GM12875 (cell line): ENCODE measurements around the gene BAHD1.
A peak's percentile ranks its signal among the peaks of the same experiment; 100 is the strongest.

Experiments used
- H3K4me3 ChIP-seq: one replicate; pipeline ENCODE4 v1.5.1; 2011; ENCODE audit warnings: low read depth, low read length, control low read depth
- TF ChIP-seq, protein P1 (sequence below): IDR thresholded peaks from 2 replicates; pipeline ENCODE4 v1.5.1; 2011; ENCODE audit warnings: low read depth, mild to moderate bottlenecking, control low read depth, inconsistent platforms, low read length, moderate library complexity, borderline replicate concordance; ENCODE audit not compliant: insufficient read depth

Gene BAHD1

DNA sequence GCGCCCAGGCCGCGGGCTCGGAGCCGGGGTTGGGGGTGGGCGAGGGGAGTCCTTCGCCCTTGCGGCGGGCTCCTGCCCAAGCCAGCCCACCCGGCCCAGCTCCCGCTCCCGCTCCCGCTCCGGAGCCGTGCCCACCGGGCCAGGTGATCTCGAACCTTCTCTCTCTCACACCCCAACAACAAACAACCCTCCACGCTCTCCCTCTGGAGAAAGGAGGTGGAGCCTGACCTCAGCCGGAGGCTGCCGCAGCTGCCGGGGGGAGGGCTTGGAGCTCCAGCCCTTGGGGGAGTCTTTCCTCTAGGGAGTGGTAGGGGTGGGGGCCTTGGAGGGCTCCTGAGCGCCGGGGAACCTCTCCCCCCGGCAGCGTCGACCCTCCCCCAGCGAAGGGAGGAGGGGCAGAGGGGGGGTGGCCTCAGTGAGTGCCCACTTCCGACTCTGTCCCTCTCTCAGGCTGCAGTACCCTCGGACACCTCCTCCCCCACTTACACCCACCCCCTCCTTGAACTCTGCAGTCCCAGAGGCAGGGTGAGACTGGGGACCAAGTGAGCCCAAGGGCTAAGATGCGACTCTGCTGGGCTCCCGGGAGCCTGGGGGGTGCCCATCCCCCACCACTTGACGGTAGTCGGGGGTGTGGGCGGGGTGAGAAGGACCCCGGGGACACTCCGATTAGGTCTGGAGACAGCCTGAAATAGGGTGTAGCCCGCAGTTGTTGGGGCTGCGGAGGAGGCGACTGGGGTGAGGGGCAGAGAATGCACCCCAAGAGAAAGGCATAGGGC, 4.4 kb upstream of the BAHD1 start:
- no peak overlapping the region for H3K4me3 ChIP-seq
- TF ChIP-seq, protein P1, sequence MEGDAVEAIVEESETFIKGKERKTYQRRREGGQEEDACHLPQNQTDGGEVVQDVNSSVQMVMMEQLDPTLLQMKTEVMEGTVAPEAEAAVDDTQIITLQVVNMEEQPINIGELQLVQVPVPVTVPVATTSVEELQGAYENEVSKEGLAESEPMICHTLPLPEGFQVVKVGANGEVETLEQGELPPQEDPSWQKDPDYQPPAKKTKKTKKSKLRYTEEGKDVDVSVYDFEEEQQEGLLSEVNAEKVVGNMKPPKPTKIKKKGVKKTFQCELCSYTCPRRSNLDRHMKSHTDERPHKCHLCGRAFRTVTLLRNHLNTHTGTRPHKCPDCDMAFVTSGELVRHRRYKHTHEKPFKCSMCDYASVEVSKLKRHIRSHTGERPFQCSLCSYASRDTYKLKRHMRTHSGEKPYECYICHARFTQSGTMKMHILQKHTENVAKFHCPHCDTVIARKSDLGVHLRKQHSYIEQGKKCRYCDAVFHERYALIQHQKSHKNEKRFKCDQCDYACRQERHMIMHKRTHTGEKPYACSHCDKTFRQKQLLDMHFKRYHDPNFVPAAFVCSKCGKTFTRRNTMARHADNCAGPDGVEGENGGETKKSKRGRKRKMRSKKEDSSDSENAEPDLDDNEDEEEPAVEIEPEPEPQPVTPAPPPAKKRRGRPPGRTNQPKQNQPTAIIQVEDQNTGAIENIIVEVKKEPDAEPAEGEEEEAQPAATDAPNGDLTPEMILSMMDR, result no peak

DNA sequence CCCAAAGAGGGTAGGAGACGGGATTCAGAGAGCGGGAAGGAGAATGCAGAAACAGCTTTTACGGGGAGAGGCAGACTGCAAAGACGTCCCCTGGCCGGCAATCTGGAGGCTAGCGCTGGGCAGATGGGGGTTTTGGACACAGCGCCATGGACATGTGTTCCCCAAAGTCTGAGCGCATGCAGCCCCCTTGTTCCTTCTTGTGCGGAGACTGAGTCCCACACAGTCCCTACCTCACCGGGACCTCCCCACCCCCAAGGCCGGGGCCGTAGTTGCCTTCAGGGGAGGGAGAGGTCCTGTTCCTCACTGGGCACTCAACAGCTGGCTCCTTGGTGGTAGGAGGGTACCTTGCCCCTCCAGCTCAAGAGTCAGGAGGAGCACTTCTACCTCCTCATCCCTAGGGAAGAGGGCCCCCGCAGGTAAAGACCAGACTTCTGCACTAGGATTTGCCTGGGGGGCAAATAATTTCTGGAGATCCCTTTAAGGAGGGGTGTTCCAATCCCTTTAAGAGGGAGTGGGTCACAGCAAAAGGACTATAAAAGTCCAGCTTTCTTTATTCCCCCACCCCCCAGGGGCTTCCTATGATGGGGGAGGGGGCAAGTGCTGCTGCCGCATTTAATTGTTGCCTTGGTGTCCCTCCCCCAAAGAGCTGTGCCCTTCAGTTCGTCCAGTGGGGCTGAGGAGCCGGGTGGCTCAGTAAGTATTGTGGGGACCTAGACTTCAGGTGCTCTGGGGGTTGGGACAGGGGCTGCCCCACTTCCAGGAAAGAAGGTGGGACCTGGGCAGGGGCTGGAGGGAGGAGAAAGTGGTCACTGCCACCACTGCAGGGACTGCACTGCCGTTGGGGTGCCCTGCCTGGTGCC, 3.6 kb upstream of the BAHD1 start:
- H3K4me3 ChIP-seq, result no peak overlapping the region
- TF ChIP-seq, protein P1, result no peak

DNA sequence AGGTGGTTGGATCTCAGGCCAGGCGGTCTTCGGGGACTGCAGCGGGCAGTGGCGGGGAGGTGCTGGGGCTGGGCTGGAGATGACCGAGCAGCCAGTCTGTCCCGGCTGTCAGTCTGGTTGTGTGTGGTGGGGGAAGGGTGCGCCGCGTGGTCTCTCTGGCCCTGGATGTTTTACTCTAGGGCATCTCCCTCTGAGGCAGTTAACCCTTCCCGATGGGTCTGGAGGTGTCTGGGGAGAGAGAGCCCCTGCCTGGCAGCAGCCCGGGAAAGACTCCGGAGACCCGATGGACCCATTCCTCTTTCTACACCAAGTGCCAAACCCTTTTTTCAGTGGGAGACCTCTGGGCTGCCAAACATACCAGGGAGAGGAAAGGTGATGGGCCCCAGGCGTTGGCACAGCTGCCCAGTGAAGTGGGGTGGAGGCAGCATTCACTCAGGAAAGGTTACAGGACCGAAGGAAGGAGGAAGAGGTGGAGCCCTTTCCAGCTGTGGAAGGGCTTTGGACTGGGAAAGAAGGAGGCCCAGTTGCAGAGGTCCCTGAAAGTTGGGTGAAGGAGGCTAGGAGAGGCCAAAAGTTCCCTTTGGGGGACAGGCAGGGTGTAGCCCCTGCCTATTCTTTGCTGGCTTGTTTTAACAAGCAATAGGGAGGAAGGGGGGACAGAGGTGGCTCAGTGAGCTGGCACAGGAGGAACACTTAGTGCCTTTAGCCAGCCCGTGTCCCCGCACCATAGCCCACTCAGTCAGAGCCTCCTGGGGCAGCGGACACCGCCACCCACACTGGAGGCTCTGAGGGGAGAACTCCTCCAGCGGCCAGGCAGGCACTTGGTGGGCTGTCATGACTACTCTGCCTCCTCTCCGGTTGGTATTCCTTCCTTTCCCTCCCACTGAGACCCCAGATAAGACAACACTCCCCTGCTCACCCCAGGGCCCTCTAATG, 2.7 kb upstream of the BAHD1 start:
- H3K4me3 ChIP-seq, result no peak overlapping the region
- TF ChIP-seq, protein P1, result no peak

DNA sequence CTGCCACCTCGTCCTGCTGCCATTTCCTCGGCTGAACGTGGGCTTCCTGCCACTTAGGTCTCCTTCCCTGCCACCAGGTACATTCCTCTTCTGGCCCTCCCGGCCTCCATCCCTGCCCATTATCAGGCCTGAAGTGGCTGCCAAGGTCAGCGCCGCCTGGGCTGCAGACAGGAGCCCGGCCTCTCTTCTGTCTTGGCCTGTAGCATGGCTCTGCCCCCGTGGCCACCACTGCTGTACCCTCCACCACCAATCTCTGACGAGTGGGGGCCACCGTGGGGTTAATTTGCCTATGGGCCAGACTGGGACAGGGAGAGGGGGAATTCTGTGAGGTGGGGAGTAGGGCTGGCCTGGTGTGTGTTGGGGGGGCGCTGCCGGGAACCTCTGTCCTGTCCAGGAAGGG, 2.0 kb upstream of the BAHD1 start:
- TF ChIP-seq, protein P1, result no peak
- no peak overlapping the region for H3K4me3 ChIP-seq

DNA sequence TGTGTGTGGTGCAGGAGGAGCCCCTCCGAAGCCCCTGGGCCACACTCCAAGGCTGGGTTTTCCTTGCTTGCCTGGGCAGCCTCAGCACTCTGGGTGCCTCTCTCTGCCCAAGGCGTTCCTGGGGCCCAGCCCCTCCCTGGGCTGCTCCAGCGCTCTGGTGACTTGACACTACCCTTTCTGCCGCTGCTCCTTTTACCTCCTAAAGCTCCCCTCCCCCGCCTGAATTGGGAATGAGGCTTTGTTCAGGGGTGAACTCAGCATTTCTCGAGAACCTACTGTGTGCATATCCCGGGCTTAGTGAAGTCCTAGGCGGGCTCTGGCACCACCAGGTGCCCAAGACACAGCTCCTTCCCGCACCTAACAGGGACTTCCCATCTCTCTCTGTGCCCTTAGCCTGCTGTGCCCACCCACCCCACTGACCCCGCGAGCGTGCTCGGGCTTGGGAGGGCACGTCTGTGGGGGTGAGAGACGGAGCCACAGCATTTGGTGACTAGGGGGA, 1.2 kb upstream of the BAHD1 start:
- H3K4me3 ChIP-seq, result peak overlapping the region; percentile 56
- TF ChIP-seq, protein P1, result no peak

DNA sequence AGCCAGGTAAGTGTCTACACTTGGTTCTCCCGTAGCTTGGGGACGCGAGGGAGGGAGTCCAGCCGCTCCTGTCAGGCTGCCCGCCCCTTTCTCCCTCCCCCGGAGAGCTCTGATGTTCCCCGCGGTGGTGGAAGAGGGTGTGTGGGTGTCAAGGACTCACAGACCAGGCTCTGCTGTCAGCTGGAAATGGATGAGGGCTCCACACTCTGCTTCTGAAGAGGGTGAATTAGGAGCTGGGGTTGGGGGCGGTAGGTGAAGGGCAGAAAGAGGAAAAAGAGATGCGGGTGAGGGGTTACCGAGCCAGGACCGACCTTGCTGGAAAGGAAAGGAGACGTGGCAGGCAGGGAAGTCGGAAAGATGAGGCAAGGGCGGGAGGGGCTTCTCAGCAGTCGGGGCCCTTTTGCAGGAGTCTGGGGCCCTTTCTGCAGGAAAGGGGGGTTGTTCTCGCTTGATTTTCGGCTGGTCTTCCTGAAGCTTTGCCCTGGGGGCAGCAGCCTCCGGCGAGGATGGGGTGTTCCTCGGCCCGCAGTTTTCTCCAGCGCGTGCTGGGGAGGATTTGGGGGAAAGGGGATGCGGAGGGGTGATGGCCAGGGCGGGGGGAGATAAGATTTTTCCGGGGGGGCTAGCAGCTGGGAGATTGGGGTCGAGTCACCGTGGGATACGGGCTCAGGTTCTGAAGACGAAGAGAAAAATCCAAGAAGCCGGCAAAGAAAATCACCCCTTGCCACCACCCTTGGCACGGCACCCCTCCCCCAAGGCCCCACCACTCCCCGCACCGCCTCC, 602 bp upstream of the BAHD1 start:
- TF ChIP-seq, protein P1, result no peak
- H3K4me3 ChIP-seq, result peak overlapping the region; percentile 56
